OCI-LY1 (cell line): ENCODE results near the gene C1QB.

Source experiments
- CTCF ChIP-seq: fragments of 200-600 bp; sonication (generic), shearing (Covaris generic); IDR thresholded peaks from 2 replicates; pipeline ENCODE4 v1.5.1; 2017; ENCODE audit warnings: mild to moderate bottlenecking, antibody characterized with exemption, low read length, moderate library complexity, mixed read lengths
- EZH2 ChIP-seq: fragments of 200-600 bp; sonication (generic), shearing (Covaris generic); IDR thresholded peaks from 2 replicates; pipeline ENCODE4 v1.8.0; 2017; ENCODE audit warnings: borderline replicate concordance, mixed run types, mild to moderate bottlenecking, antibody characterized with exemption, low read length, moderate library complexity, mixed read lengths

GRCh38 chr1:22708777-22709176 is 55.7 kb downstream of the C1QB start:
- no peak for TF ChIP-seq CTCF
- TF ChIP-seq EZH2: no peak
